Measurements from ENCODE around the gene SLC18B1. TPM values are rescaled to one million over a fixed set of nuclear protein-coding genes. Genes with fewer than 3 reads are reported as not detected.

Gene SLC18B1
- total and polyA plus RNA-seq, 2 of the 13 experiments (the other 11 are each of a cell fraction or from before 2014, with no cell fraction given), result 11.4 to 13.8 TPM

DNA sequence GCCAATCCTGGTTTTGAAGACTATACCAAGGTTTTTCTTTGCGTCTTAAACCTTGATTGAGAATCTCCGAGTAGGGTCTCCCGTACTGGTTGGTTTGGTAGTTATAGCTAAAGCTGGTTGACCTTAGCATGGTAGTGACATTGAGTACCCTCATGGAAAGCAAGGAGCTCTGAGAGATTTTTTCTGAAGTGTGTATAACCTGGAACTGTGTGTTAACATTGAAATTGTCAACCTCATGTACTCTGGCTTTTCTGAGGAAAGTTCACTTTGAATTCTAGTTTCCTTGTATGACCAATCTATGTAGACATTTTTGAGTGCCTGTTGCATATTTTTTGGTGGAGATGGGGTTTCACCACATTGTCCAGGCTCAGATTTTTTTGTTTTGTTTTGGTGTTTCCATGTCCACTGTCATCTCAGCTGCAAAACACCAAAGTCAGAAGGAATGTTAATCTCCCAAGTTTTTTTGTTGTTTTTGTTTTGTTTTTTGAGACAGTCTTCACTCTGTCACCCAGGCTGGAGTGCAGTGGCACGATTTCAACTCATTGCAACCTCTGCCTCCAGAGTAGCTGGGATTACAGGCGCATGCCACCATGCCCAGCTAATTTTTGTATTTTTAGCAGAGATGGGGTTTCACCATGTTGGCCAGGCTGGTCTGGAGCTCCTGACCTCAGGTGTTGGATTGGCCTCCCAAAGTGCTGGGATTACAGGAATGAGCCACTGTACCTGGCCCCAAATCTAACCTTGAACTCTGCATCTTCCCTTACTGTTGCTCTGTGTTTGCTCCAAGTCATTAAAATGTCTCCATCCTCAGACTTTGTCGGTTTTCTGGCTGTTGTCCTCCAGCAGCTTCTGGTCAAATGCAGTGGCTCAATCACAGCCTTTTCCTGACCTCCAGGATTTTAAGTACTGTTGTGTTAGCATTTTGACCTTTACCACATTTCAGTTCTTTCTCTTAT lies 20.2 kb upstream of the SLC18B1 start (continued):
- TF ChIP-seq, protein P1, sequence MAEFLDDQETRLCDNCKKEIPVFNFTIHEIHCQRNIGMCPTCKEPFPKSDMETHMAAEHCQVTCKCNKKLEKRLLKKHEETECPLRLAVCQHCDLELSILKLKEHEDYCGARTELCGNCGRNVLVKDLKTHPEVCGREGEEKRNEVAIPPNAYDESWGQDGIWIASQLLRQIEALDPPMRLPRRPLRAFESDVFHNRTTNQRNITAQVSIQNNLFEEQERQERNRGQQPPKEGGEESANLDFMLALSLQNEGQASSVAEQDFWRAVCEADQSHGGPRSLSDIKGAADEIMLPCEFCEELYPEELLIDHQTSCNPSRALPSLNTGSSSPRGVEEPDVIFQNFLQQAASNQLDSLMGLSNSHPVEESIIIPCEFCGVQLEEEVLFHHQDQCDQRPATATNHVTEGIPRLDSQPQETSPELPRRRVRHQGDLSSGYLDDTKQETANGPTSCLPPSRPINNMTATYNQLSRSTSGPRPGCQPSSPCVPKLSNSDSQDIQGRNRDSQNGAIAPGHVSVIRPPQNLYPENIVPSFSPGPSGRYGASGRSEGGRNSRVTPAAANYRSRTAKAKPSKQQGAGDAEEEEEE (CRISPR knock-in tag; IDR thresholded peaks at IDR 0.05; ENCODE audit: borderline replicate concordance), result no peak
- TF ChIP-seq KDM5A (IDR thresholded peaks at IDR 0.05; ENCODE audit: borderline replicate concordance, low read length), result no peak
- TF ChIP-seq, protein P2, sequence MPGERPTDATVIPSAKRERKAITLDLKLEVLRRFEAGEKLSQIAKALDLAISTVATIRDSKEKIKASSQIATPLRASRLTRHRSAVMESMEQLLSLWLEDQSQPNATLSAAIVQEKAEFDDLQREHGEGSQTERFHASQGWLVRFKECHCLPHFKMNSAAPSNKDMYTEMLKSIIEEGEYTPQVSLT (CRISPR knock-in tag; IDR thresholded peaks at IDR 0.05; ENCODE audit: borderline replicate concordance, low read depth), result no peak
- TF ChIP-seq NR2C2 (CRISPR knock-in tag; IDR thresholded peaks at IDR 0.05; ENCODE audit: borderline replicate concordance), result 0 out of 2 replicates have a peak, but pooled peaks have one; percentile 41
- no peak for TF ChIP-seq ZNF326 (CRISPR knock-in tag; IDR thresholded peaks at IDR 0.05; ENCODE audit: borderline replicate concordance)
- no peak for TF ChIP-seq MATR3 (CRISPR knock-in tag; IDR thresholded peaks at IDR 0.05)
- 0 out of 2 replicates have a peak, but pooled peaks have one; percentile 23 for TF ChIP-seq ZNF124 (CRISPR knock-in tag; IDR thresholded peaks at IDR 0.05)
- TF ChIP-seq ZNF557 (CRISPR knock-in tag; IDR thresholded peaks at IDR 0.05), result no peak
- peak; percentile 6; the same call in 1 of the 2 replicates for TF ChIP-seq ARID4A (CRISPR knock-in tag; IDR thresholded peaks at IDR 0.05; ENCODE audit: borderline replicate concordance)
- TF ChIP-seq ZBTB39 (CRISPR knock-in tag; IDR thresholded peaks at IDR 0.05), result no peak
- TF ChIP-seq ZNF503 (CRISPR knock-in tag; IDR thresholded peaks at IDR 0.05), result no peak
- no peak for TF ChIP-seq ZNF552 (CRISPR knock-in tag; IDR thresholded peaks at IDR 0.05; ENCODE audit: borderline replicate concordance)
- TF ChIP-seq ZNF431 (CRISPR knock-in tag; IDR thresholded peaks at IDR 0.05; ENCODE audit: borderline replicate concordance, low read depth), result no peak
- TF ChIP-seq U2AF1 (optimal IDR thresholded peaks at IDR 0.05; ENCODE audit: low read depth, low read length), result no peak
- no peak for TF ChIP-seq FOXO1 (CRISPR knock-in tag; IDR thresholded peaks at IDR 0.05)
- no peak for TF ChIP-seq ZNF207 (IDR thresholded peaks at IDR 0.05; ENCODE audit: borderline replicate concordance)

All from HepG2 (cell line).